Esophagus squamous epithelium (tissue), 5 donors: ENCODE measurements around the gene LRRC32. TPM values are rescaled to one million over a fixed set of nuclear protein-coding genes. Genes with fewer than 3 reads are reported as not detected.
"Not testable (repeated sequence)": the region's sequence is repeated elsewhere in the genome, so short reads cannot be mapped to it uniquely, and the experiment has no call there.

ENCODE experiments used
- DNase-seq: peaks from one replicate; lab custom pipeline; 2025; lab: John Stamatoyannopoulos, UW
- H3K27ac ChIP-seq, 4 donors: fragments of 200-600 bp; sonication (generic); one replicate each; pipeline ENCODE4 v1.5.1; 2016 to 2019; ENCODE audit warnings: mild to moderate bottlenecking in 1 of 4
- H3K27me3 ChIP-seq, 4 donors: fragments of 200-600 bp; sonication (generic); 1 replicate in 3 of 4; 2 replicates in 1 of 4; pipeline versions ENCODE4 v1.5.1 to v1.6.0; 2017 to 2021; ENCODE audit warnings: antibody characterized with exemption in 1 of 4
- H3K36me3 ChIP-seq, 3 donors: fragments of 200-600 bp; sonication (generic); one replicate each; pipeline ENCODE4 v1.5.1; 2016 to 2019
- H3K4me1 ChIP-seq, 3 donors: fragments of 200-600 bp; sonication (generic); one replicate each; pipeline ENCODE4 v1.5.1; 2017 to 2019
- H3K4me3 ChIP-seq, 4 donors: fragments of 200-600 bp; sonication (generic); 1 replicate in 3 of 4; 2 replicates in 1 of 4; pipeline ENCODE4 v1.5.1; 2016 to 2019; ENCODE audit warnings: mild to moderate bottlenecking in 2 of 4, moderate library complexity in 1 of 4
- H3K9me3 ChIP-seq, 3 donors: fragments of 200-600 bp; sonication (generic); one replicate each; pipeline ENCODE4 v1.5.1; 2016 to 2019
- CTCF ChIP-seq, 6 experiments: fragments of 450-650 bp in 4 of 6; fragments of 200-600 bp in 2 of 6; sonication (generic) in 2 of 6; IDR thresholded peaks; one replicate each; pipeline ENCODE4 v1.5.1; 2016 to 2019; ENCODE audit warnings: antibody characterized with exemption in 6 of 6, mild to moderate bottlenecking in 4 of 6, moderate library complexity in 4 of 6
- POLR2A ChIP-seq, 4 donors: fragments of 450-650 bp; IDR thresholded peaks; one replicate each; pipeline ENCODE4 v1.6.1; 2017; ENCODE audit warnings: antibody characterized with exemption in 4 of 4, mild to moderate bottlenecking in 4 of 4, moderate library complexity in 3 of 4
- WGBS, 2 donors: methylation state at CpG; one replicate each; pipeline ENCODE4 v1.1.5; 2018; 5-methylcytosine and 5-hydroxymethylcytosine counted together
- intact Hi-C: fragments of 100-400 bp; cut with DNase I; formaldehyde crosslinking; loops from one replicate; pipeline ENCODE4 v1.15.0; 2022
- total RNA-seq, 4 donors: library from RNA; depleted of rRNA; stranded (reverse); fragments of >200 nt; gene quantifications; one replicate each; pipeline ENCODE4 v1.1.0, GENCODE V29; 2016
- donor health status: DM: yes; HTN: yes; CAD: no.

Gene LRRC32
- total RNA-seq, 4 donors from 2014 or later, result 3.0 to 23.4 (median 8.5) TPM

DNA sequence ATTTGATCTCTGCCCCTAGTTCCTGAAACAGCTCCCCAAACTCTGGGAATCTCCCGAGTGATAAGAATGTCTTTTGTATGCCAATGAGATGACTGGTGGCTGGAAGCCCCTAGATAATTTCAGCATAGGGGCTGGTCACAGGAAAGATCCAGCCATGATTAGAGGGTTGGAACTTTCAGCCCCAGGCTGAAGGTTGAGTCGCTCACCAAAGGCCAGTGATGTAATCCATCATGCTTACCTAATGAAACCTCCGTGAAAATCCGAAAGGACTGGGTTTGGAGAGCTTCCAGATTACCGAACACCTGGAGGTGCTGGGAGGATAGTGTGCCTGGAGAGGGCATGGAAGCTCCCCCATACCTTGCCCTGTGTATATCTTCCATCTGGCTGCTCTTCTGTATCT lies 26.0 kb downstream of the LRRC32 start:
- Histone ChIP-seq H3K9me3 (peaks cover 0 to 15% (median 0%) of the 10 kb centered on the region in 3 donors), H3K27me3 (peaks cover 0 to 21% (median 0%) of the 10 kb centered on the region in 4 donors), H3K27ac (no peak overlapping the region), H3K36me3 (no peaks in the 10 kb centered on the region), H3K4me1 (no peaks in the 10 kb centered on the region), H3K4me3 (no peak overlapping the region)
- DNase-seq, result no peak
- WGBS, 2 donors, result 39 to 44% methylated on average over 5 of the region's 5 CpGs
- intact Hi-C loops, result no loop called here
- TF ChIP-seq CTCF (IDR thresholded peaks at IDR 0.05), result no peak
- TF ChIP-seq POLR2A (IDR thresholded peaks at IDR 0.05), result no peak

- H3K4me1 ChIP-seq, intact Hi-C loops, H3K4me3 ChIP-seq, H3K27ac ChIP-seq, H3K36me3 ChIP-seq, DNase-seq: not testable (repeated sequence)
- peaks cover 0 to 28% (median 0%) of the 10 kb centered on the region in 4 donors for H3K27me3 ChIP-seq
- H3K9me3 ChIP-seq, result peaks cover 0 to 15% (median 0%) of the 10 kb centered on the region in 3 donors
- WGBS, 2 donors, result 69 to 88% methylated on average over 3 of the region's 3 CpGs
Observed at GRCh38 chr11:76643711-76644110, 26.8 kb downstream of the LRRC32 start.

GRCh38 chr11:76642341-76642740 lies 28.2 kb downstream of the LRRC32 start:
- Histone ChIP-seq H3K27ac (no peak overlapping the region), H3K9me3 (peaks cover 0 to 8% (median 0%) of the 10 kb centered on the region in 3 donors), H3K4me1 (peaks cover 0 to 6% (median 5%) of the 10 kb centered on the region in 3 donors), H3K4me3 (no peak overlapping the region), H3K36me3 (no peaks in the 10 kb centered on the region), H3K27me3 (peaks cover 0 to 21% (median 0%) of the 10 kb centered on the region in 4 donors)
- no peak for TF ChIP-seq CTCF (IDR thresholded peaks at IDR 0.05)
- no peak for TF ChIP-seq POLR2A (IDR thresholded peaks at IDR 0.05)
- intact Hi-C loops, result no loop called here
- no peak for DNase-seq
- 77 to 80% methylated on average over 7 to 8 of the region's 8 CpGs for WGBS, 2 donors

DNA sequence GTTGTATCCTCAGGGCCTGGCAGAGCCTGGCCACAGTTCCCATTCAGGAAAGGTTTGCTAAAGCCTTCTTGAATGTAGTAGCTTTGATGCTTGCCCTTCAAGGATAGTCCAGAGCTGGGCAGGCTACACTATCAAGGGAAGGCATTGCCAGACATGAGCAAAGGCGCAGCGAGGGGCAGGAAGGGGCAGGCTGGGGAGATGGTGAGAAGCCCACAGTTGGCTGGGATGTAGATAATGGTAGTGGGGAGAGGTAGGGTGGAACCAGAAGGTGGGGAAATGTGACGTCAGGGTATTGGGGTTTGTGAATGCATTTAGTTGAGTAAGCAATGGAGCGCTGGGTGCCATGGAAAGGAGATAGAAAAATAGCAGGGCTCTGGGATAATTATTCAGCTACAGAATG lies 28.6 kb downstream of the LRRC32 start:
- Histone ChIP-seq H3K4me3 (no peak overlapping the region), H3K9me3 (peaks cover 0 to 4% (median 0%) of the 10 kb centered on the region in 3 donors), H3K36me3 (no peaks in the 10 kb centered on the region), H3K27ac (no peak overlapping the region), H3K27me3 (peaks cover 0 to 17% (median 0%) of the 10 kb centered on the region in 4 donors), H3K4me1 (peaks cover 0 to 8% (median 7%) of the 10 kb centered on the region in 3 donors)
- WGBS, 2 donors, result 75 to 82% methylated on average over 2 to 4 of the region's 4 CpGs
- no peak for TF ChIP-seq POLR2A (IDR thresholded peaks at IDR 0.05)
- DNase-seq, result no peak
- intact Hi-C loops, result no loop called here

GRCh38 chr11:76640501-76640900 lies 30.0 kb downstream of the LRRC32 start:
- intact Hi-C loops, result no loop called here
- Histone ChIP-seq H3K4me3 (no peak overlapping the region), H3K27ac (no peak overlapping the region), H3K36me3 (no peaks in the 10 kb centered on the region), H3K27me3 (peaks cover 0 to 17% (median 0%) of the 10 kb centered on the region in 4 donors), H3K9me3 (no peaks in the 10 kb centered on the region), H3K4me1 (peaks cover 0 to 18% (median 7%) of the 10 kb centered on the region in 3 donors)
- WGBS, 2 donors, result 71 to 81% methylated on average over 5 of the region's 5 CpGs
- TF ChIP-seq CTCF (IDR thresholded peaks at IDR 0.05), result no peak
- no peak for TF ChIP-seq POLR2A (IDR thresholded peaks at IDR 0.05)
- no peak for DNase-seq

DNA sequence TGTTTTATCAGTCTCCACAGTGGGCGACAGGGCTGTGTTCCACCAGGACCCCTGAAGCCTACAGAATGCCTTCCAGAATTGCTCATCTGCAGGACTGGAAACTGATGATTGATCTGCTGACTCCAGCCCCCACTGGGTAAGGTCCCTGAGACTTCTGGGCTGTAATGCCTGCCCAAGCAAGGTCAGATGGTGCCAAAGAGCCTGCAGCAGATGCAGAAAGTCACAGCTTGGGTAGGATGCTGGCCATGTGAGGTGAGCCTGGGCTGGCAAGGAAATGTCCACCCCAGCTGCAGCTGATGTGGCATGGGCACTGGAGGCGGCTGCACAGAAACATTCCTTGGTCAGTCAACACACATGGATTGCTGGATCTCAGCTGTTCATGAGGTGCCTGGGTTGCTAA lies 30.9 kb downstream of the LRRC32 start:
- intact Hi-C loops, result no loop called here
- no peak for DNase-seq
- Histone ChIP-seq H3K4me3 (no peak overlapping the region), H3K27ac (no peak overlapping the region), H3K4me1 (peaks cover 0 to 18% (median 12%) of the 10 kb centered on the region in 3 donors), H3K27me3 (peaks cover 0 to 17% (median 0%) of the 10 kb centered on the region in 4 donors), H3K36me3 (no peaks in the 10 kb centered on the region), H3K9me3 (no peaks in the 10 kb centered on the region)
- TF ChIP-seq CTCF (IDR thresholded peaks at IDR 0.05) (no peak), POLR2A (IDR thresholded peaks at IDR 0.05) (no peak)
- WGBS, 2 donors, result 84 to 100% methylated on average over 1 to 2 of the region's 2 CpGs
